Liver (tissue), 3 donors: ENCODE results near the gene CSF3R.

Source experiments
- ATF3 ChIP-seq: IDR thresholded peaks from 2 replicates; pipeline ENCODE4 v1.6.1; 2016; ENCODE audit warnings: antibody characterized with exemption
- EGR1 ChIP-seq, 2 donors: IDR thresholded peaks; 2 replicates each; pipeline ENCODE4 v1.6.1; 2016 to 2018; ENCODE audit warnings: antibody characterized with exemption in 2 of 2, low read depth in 2 of 2
- GABPA ChIP-seq, 2 donors: IDR thresholded peaks in 1 of 2; conservative IDR thresholded peaks in 1 of 2; 2 replicates each; pipeline ENCODE4 v1.6.1; 2016; ENCODE audit warnings: antibody characterized with exemption in 2 of 2, mild to moderate bottlenecking in 1 of 2, moderate library complexity in 1 of 2
- JUND ChIP-seq, 2 donors: IDR thresholded peaks; 2 replicates each; pipeline ENCODE4 v1.6.1; 2016; ENCODE audit warnings: antibody characterized with exemption in 2 of 2
- NR2F2 ChIP-seq: IDR thresholded peaks from 2 replicates; pipeline ENCODE4 v1.6.1; 2016; ENCODE audit warnings: antibody characterized with exemption
- RAD21 ChIP-seq, 2 donors: IDR thresholded peaks; 2 replicates each; pipeline ENCODE4 v1.6.1; 2016; ENCODE audit warnings: antibody characterized with exemption in 2 of 2, mild to moderate bottlenecking in 2 of 2
- RXRA ChIP-seq, 2 donors: IDR thresholded peaks; 2 replicates each; pipeline ENCODE4 v1.6.1; 2017 to 2018; ENCODE audit warnings: antibody characterized with exemption in 2 of 2, mild to moderate bottlenecking in 1 of 2
- SP1 ChIP-seq: IDR thresholded peaks from 2 replicates; pipeline ENCODE4 v1.6.1; 2018; ENCODE audit warnings: antibody characterized with exemption, mild to moderate bottlenecking
- TAF1 ChIP-seq: conservative IDR thresholded peaks from 2 replicates; pipeline ENCODE4 v1.6.1; 2016; ENCODE audit warnings: antibody characterized with exemption, mild to moderate bottlenecking
- YY1 ChIP-seq: IDR thresholded peaks from 2 replicates; pipeline ENCODE4 v1.6.1; 2016; ENCODE audit warnings: antibody characterized with exemption, mild to moderate bottlenecking
- TF ChIP-seq, protein P1 (sequence below): fragments of 150-350 bp; IDR thresholded peaks from 2 replicates; pipeline ENCODE4 v1.5.1; 2017; ENCODE audit warnings: improper control_type of control experiment, low read depth, low read length; ENCODE audit not compliant: missing input control
- TF ChIP-seq, protein P2 (sequence below): IDR thresholded peaks from 2 replicates; pipeline ENCODE4 v1.6.1; 2016; ENCODE audit warnings: antibody characterized with exemption
- TF ChIP-seq, protein P3 (sequence below): IDR thresholded peaks from 2 replicates; pipeline ENCODE4 v1.6.1; 2016; ENCODE audit warnings: antibody characterized with exemption, mild to moderate bottlenecking
- TF ChIP-seq, protein P4 (sequence below): IDR thresholded peaks from 2 replicates; pipeline ENCODE4 v1.6.1; 2016; ENCODE audit warnings: antibody characterized with exemption
- donor health status: healthy.
- donor health status: healthy.

DNA sequence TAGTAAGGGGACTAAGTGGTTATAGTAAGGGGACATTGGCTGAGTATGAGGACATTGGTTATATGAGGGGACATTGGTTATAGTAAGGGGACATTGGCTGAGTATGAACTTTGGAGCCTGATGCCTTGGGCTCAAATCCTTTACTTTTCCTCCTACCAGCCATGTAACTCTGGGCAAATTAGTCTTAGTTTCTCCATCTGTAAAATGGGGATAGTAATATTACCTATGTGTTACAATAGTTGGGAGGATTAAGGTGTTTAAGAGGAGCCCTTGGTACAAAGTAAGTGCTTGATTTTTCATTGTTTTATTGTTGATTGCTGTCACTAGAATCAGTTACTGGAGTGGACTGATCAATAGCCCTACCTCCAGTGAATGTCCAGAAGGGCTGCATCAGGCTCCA, 35.3 kb downstream of the CSF3R start:
- TF ChIP-seq EGR1 (IDR thresholded peaks at IDR 0.05; ENCODE audit: low read depth in 2 of 2) (no peak), SP1 (no peak), GABPA (IDR thresholded peaks at IDR 0.05 in 1 of 2, conservative IDR thresholded peaks at IDR 0.05 in 1 of 2) (no peak), JUND (IDR thresholded peaks at IDR 0.05) (no peak), ATF3 (no peak), TAF1 (no peak), YY1 (no peak), RXRA (IDR thresholded peaks at IDR 0.05) (no peak), NR2F2 (no peak), RAD21 (IDR thresholded peaks at IDR 0.05) (no peak)
- TF ChIP-seq, protein P1, sequence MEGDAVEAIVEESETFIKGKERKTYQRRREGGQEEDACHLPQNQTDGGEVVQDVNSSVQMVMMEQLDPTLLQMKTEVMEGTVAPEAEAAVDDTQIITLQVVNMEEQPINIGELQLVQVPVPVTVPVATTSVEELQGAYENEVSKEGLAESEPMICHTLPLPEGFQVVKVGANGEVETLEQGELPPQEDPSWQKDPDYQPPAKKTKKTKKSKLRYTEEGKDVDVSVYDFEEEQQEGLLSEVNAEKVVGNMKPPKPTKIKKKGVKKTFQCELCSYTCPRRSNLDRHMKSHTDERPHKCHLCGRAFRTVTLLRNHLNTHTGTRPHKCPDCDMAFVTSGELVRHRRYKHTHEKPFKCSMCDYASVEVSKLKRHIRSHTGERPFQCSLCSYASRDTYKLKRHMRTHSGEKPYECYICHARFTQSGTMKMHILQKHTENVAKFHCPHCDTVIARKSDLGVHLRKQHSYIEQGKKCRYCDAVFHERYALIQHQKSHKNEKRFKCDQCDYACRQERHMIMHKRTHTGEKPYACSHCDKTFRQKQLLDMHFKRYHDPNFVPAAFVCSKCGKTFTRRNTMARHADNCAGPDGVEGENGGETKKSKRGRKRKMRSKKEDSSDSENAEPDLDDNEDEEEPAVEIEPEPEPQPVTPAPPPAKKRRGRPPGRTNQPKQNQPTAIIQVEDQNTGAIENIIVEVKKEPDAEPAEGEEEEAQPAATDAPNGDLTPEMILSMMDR = no peak
- TF ChIP-seq, protein P2, sequence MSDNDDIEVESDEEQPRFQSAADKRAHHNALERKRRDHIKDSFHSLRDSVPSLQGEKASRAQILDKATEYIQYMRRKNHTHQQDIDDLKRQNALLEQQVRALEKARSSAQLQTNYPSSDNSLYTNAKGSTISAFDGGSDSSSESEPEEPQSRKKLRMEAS = no peak
- TF ChIP-seq, protein P3, sequence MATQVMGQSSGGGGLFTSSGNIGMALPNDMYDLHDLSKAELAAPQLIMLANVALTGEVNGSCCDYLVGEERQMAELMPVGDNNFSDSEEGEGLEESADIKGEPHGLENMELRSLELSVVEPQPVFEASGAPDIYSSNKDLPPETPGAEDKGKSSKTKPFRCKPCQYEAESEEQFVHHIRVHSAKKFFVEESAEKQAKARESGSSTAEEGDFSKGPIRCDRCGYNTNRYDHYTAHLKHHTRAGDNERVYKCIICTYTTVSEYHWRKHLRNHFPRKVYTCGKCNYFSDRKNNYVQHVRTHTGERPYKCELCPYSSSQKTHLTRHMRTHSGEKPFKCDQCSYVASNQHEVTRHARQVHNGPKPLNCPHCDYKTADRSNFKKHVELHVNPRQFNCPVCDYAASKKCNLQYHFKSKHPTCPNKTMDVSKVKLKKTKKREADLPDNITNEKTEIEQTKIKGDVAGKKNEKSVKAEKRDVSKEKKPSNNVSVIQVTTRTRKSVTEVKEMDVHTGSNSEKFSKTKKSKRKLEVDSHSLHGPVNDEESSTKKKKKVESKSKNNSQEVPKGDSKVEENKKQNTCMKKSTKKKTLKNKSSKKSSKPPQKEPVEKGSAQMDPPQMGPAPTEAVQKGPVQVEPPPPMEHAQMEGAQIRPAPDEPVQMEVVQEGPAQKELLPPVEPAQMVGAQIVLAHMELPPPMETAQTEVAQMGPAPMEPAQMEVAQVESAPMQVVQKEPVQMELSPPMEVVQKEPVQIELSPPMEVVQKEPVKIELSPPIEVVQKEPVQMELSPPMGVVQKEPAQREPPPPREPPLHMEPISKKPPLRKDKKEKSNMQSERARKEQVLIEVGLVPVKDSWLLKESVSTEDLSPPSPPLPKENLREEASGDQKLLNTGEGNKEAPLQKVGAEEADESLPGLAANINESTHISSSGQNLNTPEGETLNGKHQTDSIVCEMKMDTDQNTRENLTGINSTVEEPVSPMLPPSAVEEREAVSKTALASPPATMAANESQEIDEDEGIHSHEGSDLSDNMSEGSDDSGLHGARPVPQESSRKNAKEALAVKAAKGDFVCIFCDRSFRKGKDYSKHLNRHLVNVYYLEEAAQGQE = no peak
- TF ChIP-seq, protein P4, sequence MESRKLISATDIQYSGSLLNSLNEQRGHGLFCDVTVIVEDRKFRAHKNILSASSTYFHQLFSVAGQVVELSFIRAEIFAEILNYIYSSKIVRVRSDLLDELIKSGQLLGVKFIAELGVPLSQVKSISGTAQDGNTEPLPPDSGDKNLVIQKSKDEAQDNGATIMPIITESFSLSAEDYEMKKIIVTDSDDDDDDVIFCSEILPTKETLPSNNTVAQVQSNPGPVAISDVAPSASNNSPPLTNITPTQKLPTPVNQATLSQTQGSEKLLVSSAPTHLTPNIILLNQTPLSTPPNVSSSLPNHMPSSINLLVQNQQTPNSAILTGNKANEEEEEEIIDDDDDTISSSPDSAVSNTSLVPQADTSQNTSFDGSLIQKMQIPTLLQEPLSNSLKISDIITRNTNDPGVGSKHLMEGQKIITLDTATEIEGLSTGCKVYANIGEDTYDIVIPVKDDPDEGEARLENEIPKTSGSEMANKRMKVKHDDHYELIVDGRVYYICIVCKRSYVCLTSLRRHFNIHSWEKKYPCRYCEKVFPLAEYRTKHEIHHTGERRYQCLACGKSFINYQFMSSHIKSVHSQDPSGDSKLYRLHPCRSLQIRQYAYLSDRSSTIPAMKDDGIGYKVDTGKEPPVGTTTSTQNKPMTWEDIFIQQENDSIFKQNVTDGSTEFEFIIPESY = no peak
